ENCODE measurements around the gene CYTIP.
"Not testable (repeated sequence)": the region's sequence is repeated elsewhere in the genome, so short reads cannot be mapped to it uniquely, and the experiment has no call there.

CYTIP gene

GRCh38 chr2:157368508-157368907 is 75.4 kb downstream of the CYTIP start:
- not testable (repeated sequence) for DNase-seq (ENCODE audit: low spot score)

GRCh38 chr2:157367704-157368103 is 76.2 kb downstream of the CYTIP start:
- DNase-seq (ENCODE audit: low spot score), result no peak
